CD14-positive monocyte (primary cell): ENCODE data around the gene ABCB10. TPM values are rescaled to one million over a fixed set of nuclear protein-coding genes. Genes with fewer than 3 reads are reported as not detected.
"Not testable (repeated sequence)": the region's sequence is repeated elsewhere in the genome, so short reads cannot be mapped to it uniquely, and the experiment has no call there.

ENCODE experiments used
- DNase-seq, 3 donors: peaks; one replicate each; pipeline ENCODE4 v3.0.0-alpha.2; 2011 to 2022
- H2AFZ ChIP-seq: 2 replicates; pipeline ENCODE4 v1.6.0; 2012; ENCODE audit warnings: mild to moderate bottlenecking, low read depth, low read length, inconsistent platforms; ENCODE audit not compliant: insufficient read depth, poor library complexity, severe bottlenecking
- H3K27ac ChIP-seq, 2 donors: 1 replicate in 1 of 2; 2 replicates in 1 of 2; pipeline ENCODE4 v1.5.1; 2012 to 2013; ENCODE audit warnings: low read length in 2 of 2, control low read depth in 1 of 2, inconsistent platforms in 1 of 2, low read depth in 1 of 2, mild to moderate bottlenecking in 1 of 2
- H3K27me3 ChIP-seq, 2 donors: one replicate each; pipeline versions ENCODE4 v1.6.0 to v1.6.1; 2011 to 2013; ENCODE audit warnings: low read length in 2 of 2; ENCODE audit not compliant: control insufficient read depth in 2 of 2, insufficient read depth in 2 of 2
- H3K36me3 ChIP-seq, 2 donors: replicated peaks in 1 of 2; 1 replicate in 1 of 2; 2 replicates in 1 of 2; pipeline versions ENCODE4 v1.5.1 to v1.6.1; 2012 to 2013; ENCODE audit warnings: low read length in 2 of 2, control low read depth in 1 of 2, inconsistent platforms in 1 of 2, mild to moderate bottlenecking in 1 of 2; ENCODE audit not compliant: insufficient read depth in 2 of 2, control insufficient read depth in 1 of 2
- H3K4me1 ChIP-seq, 2 donors: 1 replicate in 1 of 2; 2 replicates in 1 of 2; pipeline versions ENCODE4 v1.5.1 to v1.6.1; 2012 to 2013; ENCODE audit warnings: low read length in 2 of 2, control low read depth in 1 of 2, inconsistent platforms in 1 of 2, mild to moderate bottlenecking in 1 of 2, moderate library complexity in 1 of 2; ENCODE audit not compliant: insufficient read depth in 2 of 2, control insufficient read depth in 1 of 2
- H3K4me2 ChIP-seq: replicated peaks from 2 replicates; pipeline ENCODE3; 2012; ENCODE audit warnings: low read length, moderate library complexity, mild to moderate bottlenecking; ENCODE audit not compliant: poor library complexity, severe bottlenecking; ENCODE audit errors: extremely low read depth
- H3K4me3 ChIP-seq, 3 experiments: fragments of 200-600 bp in 1 of 3; sonication (generic) in 1 of 3; replicated peaks in 1 of 3; 1 replicate in 2 of 3; 2 replicates in 1 of 3; pipeline ENCODE4 v1.5.1; 2011 to 2013; ENCODE audit warnings: low read length in 3 of 3, mild to moderate bottlenecking in 3 of 3, control low read depth in 2 of 3, low read depth in 2 of 3, inconsistent platforms in 1 of 3, moderate library complexity in 1 of 3
- H3K79me2 ChIP-seq: 2 replicates; pipeline ENCODE4 v1.6.0; 2012; ENCODE audit warnings: mild to moderate bottlenecking, control low read depth, inconsistent platforms, low read length, moderate library complexity; ENCODE audit not compliant: insufficient read depth
- H3K9ac ChIP-seq: 2 replicates; pipeline ENCODE4 v1.6.0; 2017; ENCODE audit warnings: low read length, mild to moderate bottlenecking; ENCODE audit not compliant: insufficient read depth, poor library complexity, severe bottlenecking
- H3K9me3 ChIP-seq, 2 donors: replicated peaks in 1 of 2; 1 replicate in 1 of 2; 2 replicates in 1 of 2; pipeline versions ENCODE4 v1.5.1 to v1.6.1; 2012 to 2013; ENCODE audit warnings: low read length in 2 of 2, control low read depth in 1 of 2; ENCODE audit not compliant: control insufficient read depth in 1 of 2, insufficient read depth in 1 of 2
- H4K20me1 ChIP-seq: 2 replicates; pipeline ENCODE4 v1.6.0; 2012; ENCODE audit warnings: mild to moderate bottlenecking, low read length, control low read depth, moderate library complexity; ENCODE audit not compliant: insufficient read depth
- H3K27ac Mint-ChIP-seq, 7 donors: one replicate each; pipeline ENCODE4 v1.8.0; 2020; ENCODE audit warnings: mild to moderate bottlenecking in 7 of 7, mixed read lengths in 7 of 7, moderate library complexity in 6 of 7, inconsistent platforms in 2 of 7
- H3K27me3 Mint-ChIP-seq, 3 donors: one replicate each; pipeline ENCODE4 v1.8.0; 2021 to 2022; ENCODE audit warnings: low read depth in 3 of 3, mild to moderate bottlenecking in 3 of 3, mixed read lengths in 3 of 3, moderate library complexity in 3 of 3, inconsistent platforms in 1 of 3
- H3K36me3 Mint-ChIP-seq, 2 donors: one replicate each; pipeline ENCODE4 v1.8.0; 2020; ENCODE audit warnings: mixed read lengths in 2 of 2, inconsistent platforms in 1 of 2, mild to moderate bottlenecking in 1 of 2
- H3K4me1 Mint-ChIP-seq: one replicate; pipeline ENCODE4 v1.8.0; 2020; ENCODE audit warnings: mild to moderate bottlenecking, mixed read lengths
- H3K4me3 Mint-ChIP-seq, 2 donors: one replicate each; pipeline ENCODE4 v1.8.0; 2020; ENCODE audit warnings: mild to moderate bottlenecking in 2 of 2, mixed read lengths in 2 of 2, moderate library complexity in 1 of 2
- H3K9me3 Mint-ChIP-seq, 7 donors: one replicate each; pipeline ENCODE4 v1.8.0; 2020 to 2022; ENCODE audit warnings: mixed read lengths in 7 of 7, mild to moderate bottlenecking in 6 of 7, moderate library complexity in 6 of 7, inconsistent platforms in 2 of 7
- CTCF ChIP-seq: fragments of 200-600 bp; IDR thresholded peaks from one replicate; pipeline ENCODE4 v1.8.0; 2022; ENCODE audit warnings: antibody characterized with exemption, mild to moderate bottlenecking
- WGBS: methylation state at CpG from one replicate; pipeline ENCODE4 v1.1.5; 2013; ENCODE audit warnings: missing lambda C conversion rate; ENCODE audit not compliant: insufficient coverage; 5-methylcytosine and 5-hydroxymethylcytosine counted together
- intact Hi-C, 2 donors: fragments of 100-400 bp; cut with micrococcal nuclease; formaldehyde crosslinking; loops; one replicate each; pipeline versions ENCODE4 v1.15.0 to v1.15.1; 2023
- polyA plus RNA-seq, 3 donors: library from polyadenylated mRNA; depleted of rRNA in 1 of 3; unstranded in 2 of 3; stranded (reverse) in 1 of 3; fragments of 300-500 nt in 2 of 3; fragments of >200 nt in 1 of 3; fragmentation: Illumina TruSeq in 2 of 3; gene quantifications; 1 replicate in 2 of 3; 2 replicates in 1 of 3; pipeline ENCODE4 v1.2.3, GENCODE V29; 2012 to 2021

ABCB10 gene
- polyA plus RNA-seq, 3 donors: 5.4 to 12.9 (median 11.4) TPM

DNA sequence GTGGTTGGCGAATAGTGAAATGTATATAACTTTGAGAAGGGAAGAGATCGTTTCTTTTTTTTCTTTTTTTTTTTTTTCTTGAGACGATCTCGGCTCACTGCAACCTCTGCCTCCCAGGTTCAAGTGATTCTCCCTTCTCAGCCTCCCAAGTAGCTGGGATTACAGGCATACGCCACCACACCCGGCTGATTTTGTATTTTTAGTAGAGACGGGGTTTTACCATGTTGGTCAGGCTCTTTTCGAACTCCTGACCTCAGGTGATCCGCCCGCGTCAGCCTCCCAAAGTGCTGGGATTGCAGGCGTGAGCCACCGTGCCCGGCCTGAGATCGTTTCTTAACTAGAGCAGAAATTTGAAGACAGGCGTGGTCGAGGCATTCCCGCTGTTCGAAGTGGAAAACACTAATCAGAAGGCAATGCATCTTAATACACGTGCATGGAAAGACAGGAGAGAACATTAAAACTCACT lies 862 bp upstream of the ABCB10 start:
- DNase-seq: not testable (repeated sequence)

GRCh38 chr1:229557913-229558414 lies 543 bp downstream of the ABCB10 start:
- Histone ChIP-seq H4K20me1 (peaks cover 34% of the 10 kb centered on the region), H3K79me2 (peaks cover 60% of the 10 kb centered on the region), H3K36me3 (no peaks in the 10 kb centered on the region), H3K4me3 (peak overlapping the region; percentile 65 to 95 (median 89)), H3K9ac (peak overlapping the region; percentile 77), H2AFZ (peak overlapping the region; percentile 91), H3K4me1 (peaks cover 30 to 36% of the 10 kb centered on the region in 2 donors), H3K4me2 (peak overlapping the region; percentile 96), H3K27ac (peak overlapping the region; percentile 54 to 80), H3K9me3 (no peaks in the 10 kb centered on the region), H3K27me3 (no peaks in the 10 kb centered on the region)
- Mint-ChIP-seq H3K9me3 (no peaks in the 10 kb centered on the region), H3K4me1 (peaks cover 47% of the 10 kb centered on the region), H3K27ac (peak overlapping the region; percentile 40 to 84 (median 74)), H3K27me3 (peaks cover 0 to 2% (median 0%) of the 10 kb centered on the region in 3 donors), H3K4me3 (peak overlapping the region; percentile 80 to 93), H3K36me3 (peaks cover 0 to 16% of the 10 kb centered on the region in 2 donors)
- peak in 2 of 3 donors; percentile 16 to 34 for DNase-seq
- WGBS: 0% methylated on average over 51 of the region's 59 CpGs
- intact Hi-C loops: loop anchor here (5.0 to 10.0 kb wide), 2 partner anchors 53 to 69 kb away; partner anchors contain the start of genes TAF5L (in 2 of the 2), URB2 (in 2 of the 2) and NUP133 (in 1 of the 2)
- no peak for TF ChIP-seq CTCF

More for the DNA sequence above, 862 bp upstream of the ABCB10 start:
- intact Hi-C loops: loop anchor here (5.0 to 10.0 kb wide), 2 partner anchors 55 to 68 kb away; partner anchors contain the start of genes TAF5L (in 2 of the 2), URB2 (in 2 of the 2) and NUP133 (in 1 of the 2)
- not testable (repeated sequence) for H3K27me3 Mint-ChIP-seq, H3K9me3 ChIP-seq, H3K27me3 ChIP-seq, H3K36me3 ChIP-seq, H3K9me3 Mint-ChIP-seq
- Mint-ChIP-seq H3K36me3 (peaks cover 0 to 13% of the 10 kb centered on the region in 2 donors), H3K4me1 (peaks cover 36% of the 10 kb centered on the region), H3K4me3 (peak overlapping the region; percentile 89 to 94), H3K27ac (peak overlapping the region; percentile 46 to 89 (median 78))
- Histone ChIP-seq H4K20me1 (peaks cover 20% of the 10 kb centered on the region), H3K4me3 (peak overlapping the region; percentile 59 to 95 (median 89)), H3K9ac (peak overlapping the region; percentile 77), H3K4me2 (peak overlapping the region; percentile 96), H2AFZ (peak overlapping the region; percentile 91), H3K4me1 (peaks cover 22 to 28% of the 10 kb centered on the region in 2 donors), H3K27ac (peak overlapping the region; percentile 21 to 79), H3K79me2 (peaks cover 46% of the 10 kb centered on the region)
- WGBS: 73% methylated on average over 14 of the region's 20 CpGs
